ENCODE results near the gene SLC8B1.

DNA sequence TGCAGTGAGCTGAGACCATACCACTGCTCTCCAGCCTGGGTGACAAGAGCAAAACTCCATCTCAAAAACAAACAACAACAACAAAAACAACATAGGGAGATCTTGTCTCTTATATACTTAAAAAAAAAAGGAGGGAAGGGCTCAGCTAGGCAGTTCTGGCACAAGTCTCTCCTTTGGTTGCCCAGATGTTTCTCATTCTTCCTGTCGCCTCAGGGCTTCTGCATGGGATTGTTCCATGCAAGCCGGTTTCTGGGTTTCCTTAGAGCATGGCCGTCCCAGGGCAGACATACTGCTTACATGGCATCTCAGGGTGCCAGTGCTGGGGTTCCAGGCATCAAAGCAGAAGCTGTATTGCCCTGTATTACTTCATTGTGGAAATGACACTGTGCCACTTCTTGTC is 5.2 kb upstream of the SLC8B1 start:
- TF ChIP-seq EZH2 (IDR thresholded peaks at IDR 0.05; ENCODE audit: low read length) = no peak
- TF ChIP-seq, protein P1, sequence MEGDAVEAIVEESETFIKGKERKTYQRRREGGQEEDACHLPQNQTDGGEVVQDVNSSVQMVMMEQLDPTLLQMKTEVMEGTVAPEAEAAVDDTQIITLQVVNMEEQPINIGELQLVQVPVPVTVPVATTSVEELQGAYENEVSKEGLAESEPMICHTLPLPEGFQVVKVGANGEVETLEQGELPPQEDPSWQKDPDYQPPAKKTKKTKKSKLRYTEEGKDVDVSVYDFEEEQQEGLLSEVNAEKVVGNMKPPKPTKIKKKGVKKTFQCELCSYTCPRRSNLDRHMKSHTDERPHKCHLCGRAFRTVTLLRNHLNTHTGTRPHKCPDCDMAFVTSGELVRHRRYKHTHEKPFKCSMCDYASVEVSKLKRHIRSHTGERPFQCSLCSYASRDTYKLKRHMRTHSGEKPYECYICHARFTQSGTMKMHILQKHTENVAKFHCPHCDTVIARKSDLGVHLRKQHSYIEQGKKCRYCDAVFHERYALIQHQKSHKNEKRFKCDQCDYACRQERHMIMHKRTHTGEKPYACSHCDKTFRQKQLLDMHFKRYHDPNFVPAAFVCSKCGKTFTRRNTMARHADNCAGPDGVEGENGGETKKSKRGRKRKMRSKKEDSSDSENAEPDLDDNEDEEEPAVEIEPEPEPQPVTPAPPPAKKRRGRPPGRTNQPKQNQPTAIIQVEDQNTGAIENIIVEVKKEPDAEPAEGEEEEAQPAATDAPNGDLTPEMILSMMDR (optimal IDR thresholded peaks at IDR 0.05 in 1 of 3, IDR thresholded peaks at IDR 0.05 in 1 of 3, conservative IDR thresholded peaks at IDR 0.05 in 1 of 3; ENCODE audit: extremely low read depth in 1 of 3, insufficient read depth in 2 of 3, low read length in 3 of 3) = no peak

All from keratinocyte (primary cell).